WTC11 (cell line): ENCODE data around the gene RAPH1. TPM values are rescaled to one million over a fixed set of nuclear protein-coding genes. Genes with fewer than 3 reads are reported as not detected.

Experiments used
- ATAC-seq: fragments of 200-7000 bp; cut with Tn5 transposase; 2 replicates; pipeline ENCODE4 v1.10.0; 2021; ENCODE audit warnings: mild to moderate bottlenecking, moderate library complexity
- CTCF ChIA-PET: fragments of 300-600 bp; sonication (Branson Sonifier 250); formaldehyde crosslinking; loops from one replicate; lab custom pipeline; 2021; ENCODE audit warnings: antibody characterized with exemption; lab: Charles Lee
- POLR2A ChIA-PET: fragments of 350-600 bp; sonication (Branson Sonifier 250); formaldehyde crosslinking; loops from one replicate; lab custom pipeline; 2021; ENCODE audit warnings: antibody characterized with exemption; lab: Charles Lee
- DNase-seq: peaks from one replicate; pipeline ENCODE4 v3.0.0; 2021; ENCODE audit warnings: low spot score
- H3K27ac Mint-ChIP-seq: 2 replicates; pipeline ENCODE4 v1.8.0; 2021; ENCODE audit warnings: mixed read lengths
- H3K27me3 Mint-ChIP-seq: 2 replicates; pipeline ENCODE4 v1.8.0; 2021; ENCODE audit warnings: low read depth, mild to moderate bottlenecking, moderate library complexity, mixed read lengths
- H3K36me3 Mint-ChIP-seq: 2 replicates; pipeline ENCODE4 v1.8.0; 2021; ENCODE audit warnings: mixed read lengths
- H3K4me1 Mint-ChIP-seq: 2 replicates; pipeline ENCODE4 v1.8.0; 2022; ENCODE audit warnings: mixed read lengths
- H3K4me3 Mint-ChIP-seq: 2 replicates; pipeline ENCODE4 v1.8.0; 2021; ENCODE audit warnings: mild to moderate bottlenecking, moderate library complexity, mixed read lengths
- H3K9me3 Mint-ChIP-seq: 2 replicates; pipeline ENCODE4 v1.8.0; 2021; ENCODE audit warnings: mixed read lengths
- ATF1 ChIP-seq: sonication (generic); formaldehyde crosslinking; IDR thresholded peaks from 2 replicates; pipeline ENCODE4 v1.8.1; 2023; ENCODE audit warnings: mild to moderate bottlenecking, moderate library complexity, missing genetic modification reagents
- ATF2 ChIP-seq: sonication (generic); formaldehyde crosslinking; IDR thresholded peaks from 2 replicates; pipeline ENCODE4 v1.8.1; 2022; ENCODE audit warnings: low read depth, missing genetic modification reagents, borderline replicate concordance
- CREM ChIP-seq: sonication (generic); formaldehyde crosslinking; IDR thresholded peaks from 2 replicates; pipeline ENCODE4 v1.8.1; 2022; ENCODE audit warnings: mild to moderate bottlenecking, missing genetic modification reagents, moderate library complexity
- FOXJ3 ChIP-seq: sonication (generic); formaldehyde crosslinking; IDR thresholded peaks from 2 replicates; pipeline ENCODE4 v1.9.0; 2021; ENCODE audit warnings: missing genetic modification reagents, mild to moderate bottlenecking, borderline replicate concordance
- FOXK1 ChIP-seq: sonication (generic); formaldehyde crosslinking; IDR thresholded peaks from 2 replicates; pipeline ENCODE4 v1.8.0; 2022; ENCODE audit warnings: mild to moderate bottlenecking, moderate library complexity, missing genetic modification reagents
- FOXP1 ChIP-seq: sonication (generic); formaldehyde crosslinking; IDR thresholded peaks from 2 replicates; pipeline ENCODE4 v1.8.0; 2022; ENCODE audit warnings: missing genetic modification reagents, mild to moderate bottlenecking, moderate library complexity, borderline replicate concordance
- GRHL2 ChIP-seq: fragments of 250-450 bp; sonication (Bioruptor Pico); IDR thresholded peaks from 2 replicates; pipeline ENCODE4 v1.8.0; 2022; ENCODE audit warnings: mild to moderate bottlenecking, moderate library complexity; ENCODE audit not compliant: insufficient replicate concordance, severe bottlenecking
- HMGA2 ChIP-seq: fragments of 250-450 bp; sonication (Bioruptor Pico); IDR thresholded peaks from 2 replicates; pipeline ENCODE4 v1.4.0; 2021; ENCODE audit warnings: mild to moderate bottlenecking, moderate library complexity
- JUN ChIP-seq: sonication (generic); formaldehyde crosslinking; IDR thresholded peaks from 2 replicates; pipeline ENCODE4 v1.8.0; 2023; ENCODE audit warnings: mild to moderate bottlenecking, missing genetic modification reagents
- KAT7 ChIP-seq: sonication (generic); formaldehyde crosslinking; IDR thresholded peaks from 2 replicates; pipeline ENCODE4 v1.8.1; 2023; ENCODE audit warnings: missing genetic modification reagents, mild to moderate bottlenecking, borderline replicate concordance
- MXD4 ChIP-seq: fragments of 250-450 bp; sonication (Bioruptor Pico); IDR thresholded peaks from 2 replicates; pipeline ENCODE4 v1.8.0; 2021; ENCODE audit warnings: mild to moderate bottlenecking, moderate library complexity, borderline replicate concordance
- NR1H2 ChIP-seq: sonication (generic); formaldehyde crosslinking; IDR thresholded peaks from 2 replicates; pipeline ENCODE4 v1.9.0; 2021; ENCODE audit warnings: mild to moderate bottlenecking, moderate library complexity, missing genetic modification reagents
- PRRX2 ChIP-seq: fragments of 250-450 bp; sonication (Bioruptor Pico); IDR thresholded peaks from 2 replicates; pipeline ENCODE4 v1.8.0; 2021; ENCODE audit warnings: mild to moderate bottlenecking
- SMAD4 ChIP-seq: sonication (generic); formaldehyde crosslinking; IDR thresholded peaks from 2 replicates; pipeline ENCODE4 v1.8.0; 2022; ENCODE audit warnings: mild to moderate bottlenecking, missing genetic modification reagents
- TEAD1 ChIP-seq: sonication (generic); formaldehyde crosslinking; IDR thresholded peaks from 2 replicates; pipeline ENCODE4 v1.8.0; 2022; ENCODE audit warnings: mild to moderate bottlenecking, missing genetic modification reagents
- TEAD4 ChIP-seq: sonication (generic); formaldehyde crosslinking; IDR thresholded peaks from 2 replicates; pipeline ENCODE4 v1.8.0; 2022; ENCODE audit warnings: mild to moderate bottlenecking, missing genetic modification reagents
- TP53 ChIP-seq: sonication (generic); formaldehyde crosslinking; IDR thresholded peaks from 2 replicates; pipeline ENCODE4 v1.8.1; 2023; ENCODE audit warnings: mild to moderate bottlenecking, missing genetic modification reagents
- ZNF281 ChIP-seq: sonication (generic); formaldehyde crosslinking; IDR thresholded peaks from 2 replicates; pipeline ENCODE4 v1.8.0; 2023; ENCODE audit warnings: mild to moderate bottlenecking, missing genetic modification reagents
- ZNF423 ChIP-seq: fragments of 250-450 bp; sonication (Bioruptor Pico); IDR thresholded peaks from 2 replicates; pipeline ENCODE4 v2.1.2; 2022; ENCODE audit warnings: mild to moderate bottlenecking, moderate library complexity
- total RNA-seq: library from RNA; stranded (reverse); gene quantifications from 3 replicates; pipeline ENCODE4 v1.2.3, GENCODE V29; 2021
- TF ChIP-seq, protein P1 (sequence below): sonication (generic); formaldehyde crosslinking; IDR thresholded peaks from 2 replicates; pipeline ENCODE4 v1.8.0; 2022; ENCODE audit warnings: missing genetic modification reagents
- TF ChIP-seq, protein P2 (sequence below): fragments of 250-450 bp; sonication (Bioruptor Pico); IDR thresholded peaks from 2 replicates; pipeline ENCODE4 v2.1.2; 2022; ENCODE audit warnings: mild to moderate bottlenecking, moderate library complexity
- TF ChIP-seq, protein P3 (sequence below): sonication (generic); formaldehyde crosslinking; conservative IDR thresholded peaks from 2 replicates; pipeline ENCODE4 v1.8.1; 2023; ENCODE audit warnings: mild to moderate bottlenecking, low read depth, missing genetic modification reagents, moderate library complexity

The RAPH1 gene
- total RNA-seq, 1 experiment from 2014 or later: 24.6 TPM

DNA sequence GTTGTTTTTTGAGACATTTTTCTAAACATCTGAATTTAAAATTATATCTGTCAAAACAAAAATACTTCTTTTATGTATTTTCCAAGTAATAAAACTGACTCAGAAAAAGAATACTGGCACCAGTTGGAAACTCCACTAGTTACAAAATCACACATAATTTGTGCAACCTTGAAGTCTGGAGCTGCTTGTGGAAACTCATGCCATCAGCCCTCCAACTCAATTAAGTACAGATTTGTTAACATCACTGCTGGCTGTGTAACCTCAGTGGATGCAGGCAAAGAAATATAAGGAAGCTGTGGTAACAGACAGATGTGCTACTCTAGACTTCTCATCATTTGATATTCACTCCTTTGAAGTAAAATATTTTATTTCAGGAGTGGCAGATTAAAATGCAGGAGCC, 30.0 kb upstream of the RAPH1 start (continued):
- TF ChIP-seq MXD4 (CRISPR knock-in tag) (no peak), FOXJ3 (CRISPR knock-in tag) (no peak), TEAD4 (no peak), FOXP1 (CRISPR knock-in tag) (no peak), PRRX2 (no peak)

DNA sequence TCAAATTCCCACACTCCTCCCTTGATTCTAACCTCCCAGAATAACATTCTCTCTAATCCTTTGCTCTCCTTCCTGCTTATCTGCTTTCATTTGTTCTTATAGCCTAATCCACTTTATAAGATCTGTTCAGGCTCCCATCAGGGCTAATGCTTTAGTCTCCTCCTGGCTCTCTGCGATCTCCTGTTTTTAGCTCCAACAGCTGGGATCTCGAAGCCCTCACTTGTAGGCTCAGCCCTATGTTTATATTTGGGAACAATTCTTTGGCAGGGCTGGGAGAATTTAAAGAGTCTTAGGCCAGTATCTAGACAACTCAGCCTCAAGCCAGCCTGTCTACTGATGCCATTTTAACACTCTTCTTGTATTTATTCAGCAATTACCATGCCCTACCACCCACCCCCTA, 27.2 kb upstream of the RAPH1 start:
- ChIA-PET POLR2A (no interaction called here), CTCF (no interaction called here)
- no peak for ATAC-seq
- no peak overlapping the region for H3K27ac Mint-ChIP-seq
- TF ChIP-seq, protein P1, sequence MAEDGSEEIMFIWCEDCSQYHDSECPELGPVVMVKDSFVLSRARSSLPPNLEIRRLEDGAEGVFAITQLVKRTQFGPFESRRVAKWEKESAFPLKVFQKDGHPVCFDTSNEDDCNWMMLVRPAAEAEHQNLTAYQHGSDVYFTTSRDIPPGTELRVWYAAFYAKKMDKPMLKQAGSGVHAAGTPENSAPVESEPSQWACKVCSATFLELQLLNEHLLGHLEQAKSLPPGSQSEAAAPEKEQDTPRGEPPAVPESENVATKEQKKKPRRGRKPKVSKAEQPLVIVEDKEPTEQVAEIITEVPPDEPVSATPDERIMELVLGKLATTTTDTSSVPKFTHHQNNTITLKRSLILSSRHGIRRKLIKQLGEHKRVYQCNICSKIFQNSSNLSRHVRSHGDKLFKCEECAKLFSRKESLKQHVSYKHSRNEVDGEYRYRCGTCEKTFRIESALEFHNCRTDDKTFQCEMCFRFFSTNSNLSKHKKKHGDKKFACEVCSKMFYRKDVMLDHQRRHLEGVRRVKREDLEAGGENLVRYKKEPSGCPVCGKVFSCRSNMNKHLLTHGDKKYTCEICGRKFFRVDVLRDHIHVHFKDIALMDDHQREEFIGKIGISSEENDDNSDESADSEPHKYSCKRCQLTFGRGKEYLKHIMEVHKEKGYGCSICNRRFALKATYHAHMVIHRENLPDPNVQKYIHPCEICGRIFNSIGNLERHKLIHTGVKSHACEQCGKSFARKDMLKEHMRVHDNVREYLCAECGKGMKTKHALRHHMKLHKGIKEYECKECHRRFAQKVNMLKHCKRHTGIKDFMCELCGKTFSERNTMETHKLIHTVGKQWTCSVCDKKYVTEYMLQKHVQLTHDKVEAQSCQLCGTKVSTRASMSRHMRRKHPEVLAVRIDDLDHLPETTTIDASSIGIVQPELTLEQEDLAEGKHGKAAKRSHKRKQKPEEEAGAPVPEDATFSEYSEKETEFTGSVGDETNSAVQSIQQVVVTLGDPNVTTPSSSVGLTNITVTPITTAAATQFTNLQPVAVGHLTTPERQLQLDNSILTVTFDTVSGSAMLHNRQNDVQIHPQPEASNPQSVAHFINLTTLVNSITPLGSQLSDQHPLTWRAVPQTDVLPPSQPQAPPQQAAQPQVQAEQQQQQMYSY: no peak
- TF ChIP-seq, protein P2, sequence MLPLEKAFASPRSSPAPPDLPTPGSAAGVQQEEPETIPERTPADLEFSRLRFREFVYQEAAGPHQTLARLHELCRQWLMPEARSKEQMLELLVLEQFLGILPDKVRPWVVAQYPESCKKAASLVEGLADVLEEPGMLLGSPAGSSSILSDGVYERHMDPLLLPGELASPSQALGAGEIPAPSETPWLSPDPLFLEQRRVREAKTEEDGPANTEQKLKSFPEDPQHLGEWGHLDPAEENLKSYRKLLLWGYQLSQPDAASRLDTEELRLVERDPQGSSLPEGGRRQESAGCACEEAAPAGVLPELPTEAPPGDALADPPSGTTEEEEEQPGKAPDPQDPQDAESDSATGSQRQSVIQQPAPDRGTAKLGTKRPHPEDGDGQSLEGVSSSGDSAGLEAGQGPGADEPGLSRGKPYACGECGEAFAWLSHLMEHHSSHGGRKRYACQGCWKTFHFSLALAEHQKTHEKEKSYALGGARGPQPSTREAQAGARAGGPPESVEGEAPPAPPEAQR (CRISPR knock-in tag): no peak
- TF ChIP-seq JUN (CRISPR knock-in tag): no peak
- TF ChIP-seq, protein P3, sequence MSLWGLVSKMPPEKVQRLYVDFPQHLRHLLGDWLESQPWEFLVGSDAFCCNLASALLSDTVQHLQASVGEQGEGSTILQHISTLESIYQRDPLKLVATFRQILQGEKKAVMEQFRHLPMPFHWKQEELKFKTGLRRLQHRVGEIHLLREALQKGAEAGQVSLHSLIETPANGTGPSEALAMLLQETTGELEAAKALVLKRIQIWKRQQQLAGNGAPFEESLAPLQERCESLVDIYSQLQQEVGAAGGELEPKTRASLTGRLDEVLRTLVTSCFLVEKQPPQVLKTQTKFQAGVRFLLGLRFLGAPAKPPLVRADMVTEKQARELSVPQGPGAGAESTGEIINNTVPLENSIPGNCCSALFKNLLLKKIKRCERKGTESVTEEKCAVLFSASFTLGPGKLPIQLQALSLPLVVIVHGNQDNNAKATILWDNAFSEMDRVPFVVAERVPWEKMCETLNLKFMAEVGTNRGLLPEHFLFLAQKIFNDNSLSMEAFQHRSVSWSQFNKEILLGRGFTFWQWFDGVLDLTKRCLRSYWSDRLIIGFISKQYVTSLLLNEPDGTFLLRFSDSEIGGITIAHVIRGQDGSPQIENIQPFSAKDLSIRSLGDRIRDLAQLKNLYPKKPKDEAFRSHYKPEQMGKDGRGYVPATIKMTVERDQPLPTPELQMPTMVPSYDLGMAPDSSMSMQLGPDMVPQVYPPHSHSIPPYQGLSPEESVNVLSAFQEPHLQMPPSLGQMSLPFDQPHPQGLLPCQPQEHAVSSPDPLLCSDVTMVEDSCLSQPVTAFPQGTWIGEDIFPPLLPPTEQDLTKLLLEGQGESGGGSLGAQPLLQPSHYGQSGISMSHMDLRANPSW (CRISPR knock-in tag): no peak
- TF ChIP-seq ATF1 (CRISPR knock-in tag): no peak
- TF ChIP-seq CREM (CRISPR knock-in tag): no peak
- TF ChIP-seq GRHL2 (CRISPR knock-in tag): no peak
- TF ChIP-seq ZNF423 (CRISPR knock-in tag): no peak
- no peak for TF ChIP-seq TEAD1 (CRISPR knock-in tag)
- TF ChIP-seq SMAD4 (CRISPR knock-in tag): no peak
- TF ChIP-seq ZNF281: no peak
- no peak for TF ChIP-seq TP53 (CRISPR knock-in tag)
- TF ChIP-seq NR1H2 (CRISPR knock-in tag): no peak
- TF ChIP-seq KAT7 (CRISPR knock-in tag): no peak
- no peak for TF ChIP-seq FOXK1 (CRISPR knock-in tag)
- no peak for TF ChIP-seq HMGA2
- no peak for TF ChIP-seq ATF2 (CRISPR knock-in tag)
- no peak overlapping the region for H3K4me3 Mint-ChIP-seq
- no peaks in the 10 kb centered on the region for H3K27me3 Mint-ChIP-seq
- no peak for DNase-seq
- no peaks in the 10 kb centered on the region for H3K4me1 Mint-ChIP-seq
- H3K9me3 Mint-ChIP-seq: no peaks in the 10 kb centered on the region
- H3K36me3 Mint-ChIP-seq: no peaks in the 10 kb centered on the region
